Measurements from ENCODE around the gene MED27.

The MED27 gene

GRCh38 chr9:131845305-131846298 lies 234.1 kb downstream of the MED27 start:
- no peak for FAIRE-seq

- no peak for FAIRE-seq
Measured at GRCh38 chr9:131844745-131845118, 234.9 kb downstream of the MED27 start.

GRCh38 chr9:131843989-131844744 lies 235.5 kb downstream of the MED27 start:
- FAIRE-seq: no peak

- no peak for FAIRE-seq
Measured at GRCh38 chr9:131841765-131842318, 237.8 kb downstream of the MED27 start.

- FAIRE-seq: no peak
Measured at GRCh38 chr9:131840751-131841702, 238.6 kb downstream of the MED27 start.

GRCh38 chr9:131840220-131840619 lies 239.4 kb downstream of the MED27 start:
- no peak for FAIRE-seq

- FAIRE-seq: no peak
Measured at GRCh38 chr9:131839281-131840084, 240.2 kb downstream of the MED27 start.

- no peak for FAIRE-seq
Measured at GRCh38 chr9:131838530-131839280, 241.0 kb downstream of the MED27 start.

- no peak for FAIRE-seq
Measured at GRCh38 chr9:131837836-131838235, 241.8 kb downstream of the MED27 start.

GRCh38 chr9:131837316-131837715 lies 242.4 kb downstream of the MED27 start:
- no peak for FAIRE-seq

GRCh38 chr9:131836607-131837315 lies 242.9 kb downstream of the MED27 start:
- no peak for FAIRE-seq

GRCh38 chr9:131836021-131836420 lies 243.6 kb downstream of the MED27 start:
- no peak for FAIRE-seq

- FAIRE-seq: no peak
Measured at GRCh38 chr9:131835151-131835910, 244.3 kb downstream of the MED27 start.

- FAIRE-seq: no peak
Measured at GRCh38 chr9:131834721-131835120, 244.9 kb downstream of the MED27 start.

GRCh38 chr9:131833906-131834305 lies 245.8 kb downstream of the MED27 start:
- no peak for FAIRE-seq

GRCh38 chr9:131833083-131833482 lies 246.6 kb downstream of the MED27 start:
- FAIRE-seq: no peak

- FAIRE-seq: no peak
Measured at GRCh38 chr9:131831380-131832165, 248.1 kb downstream of the MED27 start.

- FAIRE-seq: no peak
Measured at GRCh38 chr9:131827821-131828369, 251.8 kb downstream of the MED27 start.

All from A204.1 (cell line).